GM12801 (cell line): ENCODE results near the gene CYS1.

Experiments used
- TF ChIP-seq, protein P1 (sequence below): IDR thresholded peaks from one replicate; pipeline ENCODE4 v1.5.1; 2011; ENCODE audit warnings: control low read depth; ENCODE audit not compliant: insufficient read length; ENCODE audit errors: extremely low read depth

CYS1 gene

GRCh38 chr2:10007435-10007834 is 72.8 kb downstream of the CYS1 start:
- TF ChIP-seq, protein P1, sequence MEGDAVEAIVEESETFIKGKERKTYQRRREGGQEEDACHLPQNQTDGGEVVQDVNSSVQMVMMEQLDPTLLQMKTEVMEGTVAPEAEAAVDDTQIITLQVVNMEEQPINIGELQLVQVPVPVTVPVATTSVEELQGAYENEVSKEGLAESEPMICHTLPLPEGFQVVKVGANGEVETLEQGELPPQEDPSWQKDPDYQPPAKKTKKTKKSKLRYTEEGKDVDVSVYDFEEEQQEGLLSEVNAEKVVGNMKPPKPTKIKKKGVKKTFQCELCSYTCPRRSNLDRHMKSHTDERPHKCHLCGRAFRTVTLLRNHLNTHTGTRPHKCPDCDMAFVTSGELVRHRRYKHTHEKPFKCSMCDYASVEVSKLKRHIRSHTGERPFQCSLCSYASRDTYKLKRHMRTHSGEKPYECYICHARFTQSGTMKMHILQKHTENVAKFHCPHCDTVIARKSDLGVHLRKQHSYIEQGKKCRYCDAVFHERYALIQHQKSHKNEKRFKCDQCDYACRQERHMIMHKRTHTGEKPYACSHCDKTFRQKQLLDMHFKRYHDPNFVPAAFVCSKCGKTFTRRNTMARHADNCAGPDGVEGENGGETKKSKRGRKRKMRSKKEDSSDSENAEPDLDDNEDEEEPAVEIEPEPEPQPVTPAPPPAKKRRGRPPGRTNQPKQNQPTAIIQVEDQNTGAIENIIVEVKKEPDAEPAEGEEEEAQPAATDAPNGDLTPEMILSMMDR, result no peak
